ENCODE results near the gene LMF1.
A peak's percentile ranks its signal among the peaks of the same experiment; 100 is the strongest.

Gene LMF1

GRCh38 chr16:818132-818531 lies 152.7 kb downstream of the LMF1 start:
- ChIA-PET CTCF (no interaction called here), POLR2A (no interaction called here)
- H3K4me3 ChIP-seq (ENCODE audit: low read depth, low read length), result no peak overlapping the region
- no peak for TF ChIP-seq CTCF (IDR thresholded peaks at IDR 0.05; ENCODE audit: insufficient read depth, low read length, missing control alignments)
- DNase-seq (ENCODE audit: low read depth, low spot score), result no peak

DNA sequence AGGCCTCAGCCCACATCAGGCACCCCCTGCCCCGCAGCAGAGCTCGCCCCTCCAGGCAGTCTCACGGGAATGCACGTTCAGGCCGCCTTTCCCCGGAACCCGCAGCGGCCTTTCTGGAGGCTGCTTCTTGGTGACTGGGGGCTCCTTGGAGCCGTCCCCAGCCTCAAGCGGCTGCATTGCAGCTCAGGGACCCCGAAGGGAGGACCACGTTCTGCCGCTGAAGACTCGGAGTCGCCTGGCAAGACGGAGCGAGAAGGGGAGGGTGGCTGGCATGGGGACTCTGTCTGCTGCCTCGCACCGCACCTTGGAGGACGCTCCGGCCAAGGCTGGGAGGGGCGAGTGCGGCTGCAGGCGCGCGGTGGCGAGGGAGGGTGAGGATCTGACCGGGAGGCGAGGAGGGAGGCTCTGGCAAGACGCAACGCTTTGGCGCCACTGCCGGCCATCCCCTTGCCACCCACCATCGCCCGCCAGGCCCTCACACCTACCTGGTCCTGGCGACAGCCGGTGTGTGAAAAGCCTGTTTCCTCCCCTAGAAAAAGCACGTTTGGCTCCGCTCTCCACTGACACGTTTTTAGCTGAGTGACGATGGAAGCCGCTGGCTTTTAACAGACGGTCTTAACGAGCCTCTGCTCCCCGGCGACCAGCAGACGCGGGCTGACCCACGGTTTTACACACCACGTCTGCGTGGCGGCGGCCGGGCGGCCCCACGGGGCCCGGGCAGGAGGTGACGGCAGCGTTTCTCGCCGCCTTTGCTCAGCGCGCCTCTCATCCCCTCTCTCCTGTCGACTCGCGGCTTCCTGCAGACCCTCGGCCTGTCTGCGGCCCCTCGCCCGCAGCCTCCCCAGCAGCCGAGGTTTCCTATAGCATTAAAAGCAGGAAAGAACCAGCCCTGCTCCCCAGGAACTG lies 153.5 kb downstream of the LMF1 start:
- DNase-seq (ENCODE audit: low read depth, low spot score), result no peak
- ChIA-PET POLR2A (no interaction called here), CTCF (interaction anchor here (1.5 kb wide), 1 partner anchor 240 kb away, joined by 5 read pairs; no protein-coding TSS in a partner anchor)
- TF ChIP-seq CTCF (IDR thresholded peaks at IDR 0.05; ENCODE audit: insufficient read depth, low read length, missing control alignments), result no peak
- no peak overlapping the region for H3K4me3 ChIP-seq (ENCODE audit: low read depth, low read length)

DNA sequence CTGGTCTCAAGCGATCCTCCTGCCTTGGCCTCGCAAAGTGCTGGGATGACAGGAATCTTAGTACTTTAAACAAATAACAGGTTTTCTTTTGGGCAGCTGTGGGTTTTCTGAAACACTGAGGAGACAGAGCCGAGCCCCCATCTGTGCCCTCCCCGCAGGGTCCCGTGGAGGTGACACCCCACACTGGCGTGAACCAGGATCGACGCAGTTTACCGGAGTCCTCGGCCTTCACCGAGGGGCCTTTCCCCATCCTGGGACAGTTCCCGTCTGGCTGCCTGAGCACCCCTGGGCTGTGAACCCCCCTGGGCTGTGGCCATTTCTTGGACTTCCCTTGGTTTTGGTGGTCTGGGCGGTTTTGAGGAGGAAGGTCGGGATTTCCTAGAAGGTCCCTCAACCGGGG lies 154.9 kb downstream of the LMF1 start:
- CTCF ChIA-PET, result interaction anchor here (1.6 kb wide), 1 partner anchor 31 kb away, joined by 7 read pairs; no protein-coding TSS in a partner anchor

GRCh38 chr16:814974-815373 lies 155.8 kb downstream of the LMF1 start:
- ChIA-PET POLR2A (interaction anchor here (0.5 to 0.6 kb wide), 2 partner anchors 24 to 159 kb away, joined by 3 to 4 read pairs; no protein-coding TSS in a partner anchor), CTCF (interaction anchor here (1.0 to 2.7 kb wide), 4 partner anchors 30 to 242 kb away, joined by 3 to 48 read pairs (median 6); no protein-coding TSS in a partner anchor)
- H3K4me3 ChIP-seq (ENCODE audit: low read depth, low read length), result no peak overlapping the region
- DNase-seq (ENCODE audit: low read depth, low spot score), result peak; percentile 29
- no peak for TF ChIP-seq CTCF (IDR thresholded peaks at IDR 0.05; ENCODE audit: insufficient read depth, low read length, missing control alignments)

More for the DNA sequence above, 154.9 kb downstream of the LMF1 start:
- TF ChIP-seq CTCF (IDR thresholded peaks at IDR 0.05; ENCODE audit: insufficient read depth, low read length, missing control alignments), result no peak
- H3K4me3 ChIP-seq (ENCODE audit: low read depth, low read length), result no peak overlapping the region
- POLR2A ChIA-PET, result no interaction called here
- no peak for DNase-seq (ENCODE audit: low read depth, low spot score)

DNA sequence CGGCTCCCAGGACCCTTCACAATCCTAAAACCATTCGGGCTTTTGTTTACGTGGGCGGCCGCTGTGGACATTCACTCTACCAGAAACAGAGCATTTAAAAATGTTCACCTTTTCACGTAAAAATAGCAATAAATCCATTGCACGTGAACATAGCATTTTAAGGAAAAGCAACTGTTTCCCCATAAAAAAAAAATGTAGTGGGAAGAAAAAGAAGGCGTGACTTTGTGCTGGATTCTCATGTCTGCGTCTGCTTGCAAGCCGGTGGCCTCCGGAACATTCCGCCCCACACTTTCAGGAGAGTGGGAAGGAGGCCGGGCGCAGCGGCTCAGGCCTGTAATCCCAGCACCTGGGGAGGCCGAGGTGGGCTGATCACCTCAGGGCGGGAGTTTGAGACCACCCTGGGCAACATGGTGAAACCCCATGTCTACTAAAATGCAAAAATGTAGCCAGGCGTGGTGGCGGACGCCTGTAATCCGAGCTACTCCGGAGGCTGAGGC lies 156.8 kb downstream of the LMF1 start:
- no peak for TF ChIP-seq CTCF (IDR thresholded peaks at IDR 0.05; ENCODE audit: insufficient read depth, low read length, missing control alignments)
- CTCF ChIA-PET, result interaction anchor here (1.6 to 2.7 kb wide), 2 partner anchors 29 to 243 kb away, joined by 7 to 48 read pairs; no protein-coding TSS in a partner anchor

More for the DNA sequence above, 156.8 kb downstream of the LMF1 start:
- peak overlapping the region; percentile 23 for H3K4me3 ChIP-seq (ENCODE audit: low read depth, low read length)
- no peak for DNase-seq (ENCODE audit: low read depth, low spot score)
- POLR2A ChIA-PET, result no interaction called here
